ENCODE results near the gene HSPH1.
A peak's percentile ranks its signal among the peaks of the same experiment; 100 is the strongest.
"Not testable (repeated sequence)": the region's sequence is repeated elsewhere in the genome, so short reads cannot be mapped to it uniquely, and the experiment has no call there.

HSPH1 gene

GRCh38 chr13:31122544-31123260 lies 39.0 kb downstream of the HSPH1 start:
- DNase-seq = no peak

DNA sequence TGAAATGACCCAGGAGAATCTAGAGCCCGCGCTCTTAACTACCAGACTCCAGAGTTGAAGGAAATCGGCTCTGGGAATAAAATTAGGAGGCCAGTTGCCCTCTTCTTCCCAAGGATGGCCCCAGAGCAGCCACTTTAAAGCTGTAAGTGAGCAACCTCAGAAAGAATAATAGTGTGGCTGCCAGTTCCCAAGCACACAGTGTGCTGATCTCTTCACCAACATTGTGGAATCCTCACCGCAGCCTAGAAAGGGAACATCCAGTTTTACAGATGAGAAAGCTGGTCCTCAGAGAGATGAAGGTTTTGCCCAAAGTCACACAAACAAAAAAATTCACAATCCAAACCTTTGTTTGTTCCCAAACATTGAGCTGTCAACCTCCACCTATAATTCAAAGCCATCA lies 39.6 kb downstream of the HSPH1 start:
- no peak for DNase-seq

- DNase-seq = no peak
These were observed 40.1 kb downstream of the HSPH1 start for GRCh38 chr13:31121379-31122140.

- no peak for DNase-seq
These were observed 41.6 kb downstream of the HSPH1 start for GRCh38 chr13:31119966-31120700.

DNA sequence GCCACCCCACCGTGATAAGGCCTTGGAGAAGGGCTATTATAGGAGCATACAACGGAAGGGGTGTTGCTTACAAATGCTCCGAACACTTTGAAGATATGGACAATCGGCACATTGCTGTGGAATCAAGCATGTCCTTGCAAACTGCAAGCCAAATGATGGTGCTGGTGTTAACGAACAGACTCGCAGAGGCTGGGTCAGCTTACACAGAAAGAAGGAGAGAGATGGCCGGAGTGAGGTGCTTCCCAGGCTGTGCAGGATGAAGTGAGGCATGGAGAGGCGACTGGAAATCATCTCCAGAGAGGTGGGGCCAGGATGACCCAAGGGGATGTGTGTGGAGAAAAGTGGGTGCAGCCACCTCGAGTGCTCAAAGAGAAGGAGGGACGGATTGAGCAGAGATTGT lies 42.2 kb downstream of the HSPH1 start:
- no peak for DNase-seq

DNA sequence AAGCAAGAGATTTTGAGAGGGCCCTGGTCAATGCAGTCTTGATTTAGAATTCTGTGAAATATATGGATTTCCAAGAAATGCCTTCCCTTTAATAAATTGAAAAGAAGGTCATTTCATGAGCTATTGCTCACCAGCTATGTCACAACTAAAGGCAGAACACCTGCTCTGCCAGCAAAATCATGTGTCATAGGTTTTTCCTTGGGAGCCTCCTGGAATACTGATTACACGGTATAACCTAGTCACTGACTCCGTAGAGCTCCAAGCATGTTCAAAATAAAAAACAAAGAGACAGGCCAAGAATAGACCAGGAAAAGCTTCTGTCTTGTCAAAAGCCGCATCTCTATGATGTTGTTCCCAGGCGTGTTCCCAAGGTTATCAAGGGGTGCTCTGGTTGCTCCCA lies 45.5 kb downstream of the HSPH1 start:
- DNase-seq = no peak

- DNase-seq = no peak
These were observed 46.1 kb downstream of the HSPH1 start for GRCh38 chr13:31115616-31116015.

DNA sequence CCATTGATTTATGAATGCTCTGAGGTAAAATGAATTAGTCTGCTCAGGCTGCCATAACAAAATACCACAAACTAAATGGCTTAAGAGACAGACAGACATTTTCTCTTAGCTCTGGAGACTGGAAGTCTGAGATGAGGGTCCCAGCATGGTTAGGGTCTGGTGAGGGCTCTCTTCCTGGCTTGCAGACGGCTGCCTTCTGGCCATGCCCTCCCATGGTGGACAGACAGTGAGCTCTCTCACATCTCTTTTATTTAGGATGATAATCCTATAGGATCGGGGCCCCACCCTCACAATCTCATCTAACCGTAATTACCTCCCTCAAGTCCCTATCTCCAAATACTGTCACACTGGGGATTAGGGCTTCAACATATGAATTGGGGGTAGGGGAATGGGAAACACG lies 47.1 kb downstream of the HSPH1 start:
- no peak for DNase-seq

DNA sequence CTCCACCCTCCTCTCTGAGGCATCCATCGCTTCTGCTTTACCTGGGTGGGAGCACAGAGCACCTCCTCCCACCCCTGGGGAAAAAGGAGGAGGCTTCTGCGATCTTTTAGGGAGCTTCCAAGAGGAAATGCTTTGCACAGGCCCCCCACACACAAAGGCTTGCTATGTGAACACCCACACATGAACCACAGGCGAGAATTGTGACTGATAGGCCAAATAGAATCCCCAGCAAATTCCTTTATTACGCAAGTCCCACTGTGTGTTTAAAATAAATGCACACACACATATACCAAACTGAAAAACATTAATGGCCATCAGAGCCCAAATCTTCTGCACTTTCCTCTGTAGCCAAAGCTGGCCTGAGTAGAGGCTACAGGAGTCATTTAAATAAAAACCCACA lies 50.6 kb downstream of the HSPH1 start:
- DNase-seq = peak; percentile 7

- DNase-seq = no peak
These were observed 51.1 kb downstream of the HSPH1 start for GRCh38 chr13:31110617-31111016.

- DNase-seq = no peak
These were observed 51.5 kb downstream of the HSPH1 start for GRCh38 chr13:31110169-31110568.

GRCh38 chr13:31107109-31107508 lies 54.6 kb downstream of the HSPH1 start:
- no peak for DNase-seq

- DNase-seq = no peak
These were observed 55.8 kb downstream of the HSPH1 start for GRCh38 chr13:31105856-31106255.

DNA sequence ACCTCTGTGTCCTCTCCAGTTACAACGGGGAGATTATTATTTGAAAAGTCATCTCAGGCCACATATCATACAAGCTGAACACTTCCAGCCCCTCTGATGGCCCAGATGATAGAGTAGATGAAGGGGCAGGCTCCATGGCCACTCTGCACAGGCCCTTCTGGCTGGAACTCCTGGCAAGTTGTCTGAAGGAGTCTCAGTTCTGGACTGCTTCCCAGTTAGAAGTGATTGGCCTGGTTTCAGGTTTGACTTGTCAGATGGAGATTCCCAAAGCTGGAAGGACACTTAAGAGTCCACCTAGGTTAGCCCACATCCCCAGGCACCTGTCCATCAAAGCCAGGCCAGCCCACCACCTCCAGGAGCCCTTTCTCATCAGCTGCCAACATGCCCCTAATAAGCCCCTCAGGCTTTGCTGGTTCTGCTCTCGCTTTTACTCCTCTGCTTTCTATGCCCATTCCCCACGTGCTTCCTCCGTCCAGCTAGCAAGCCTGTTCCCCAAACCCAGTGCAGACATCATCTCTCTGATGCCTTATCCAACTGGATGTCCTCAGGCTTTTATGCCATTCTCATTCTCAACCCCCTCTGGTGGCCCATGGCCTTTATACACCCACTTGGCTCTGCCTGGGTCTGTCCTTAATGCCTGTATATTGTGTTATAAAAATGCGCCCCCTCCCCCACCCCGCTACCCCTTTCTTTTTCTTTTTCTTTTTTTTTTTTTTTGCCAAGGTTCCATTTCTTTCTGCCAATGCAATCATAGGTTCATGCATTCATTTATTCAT lies 56.5 kb downstream of the HSPH1 start:
- DNase-seq = no peak

- no peak for DNase-seq
These were observed 58.8 kb downstream of the HSPH1 start for GRCh38 chr13:31102905-31103304.

DNA sequence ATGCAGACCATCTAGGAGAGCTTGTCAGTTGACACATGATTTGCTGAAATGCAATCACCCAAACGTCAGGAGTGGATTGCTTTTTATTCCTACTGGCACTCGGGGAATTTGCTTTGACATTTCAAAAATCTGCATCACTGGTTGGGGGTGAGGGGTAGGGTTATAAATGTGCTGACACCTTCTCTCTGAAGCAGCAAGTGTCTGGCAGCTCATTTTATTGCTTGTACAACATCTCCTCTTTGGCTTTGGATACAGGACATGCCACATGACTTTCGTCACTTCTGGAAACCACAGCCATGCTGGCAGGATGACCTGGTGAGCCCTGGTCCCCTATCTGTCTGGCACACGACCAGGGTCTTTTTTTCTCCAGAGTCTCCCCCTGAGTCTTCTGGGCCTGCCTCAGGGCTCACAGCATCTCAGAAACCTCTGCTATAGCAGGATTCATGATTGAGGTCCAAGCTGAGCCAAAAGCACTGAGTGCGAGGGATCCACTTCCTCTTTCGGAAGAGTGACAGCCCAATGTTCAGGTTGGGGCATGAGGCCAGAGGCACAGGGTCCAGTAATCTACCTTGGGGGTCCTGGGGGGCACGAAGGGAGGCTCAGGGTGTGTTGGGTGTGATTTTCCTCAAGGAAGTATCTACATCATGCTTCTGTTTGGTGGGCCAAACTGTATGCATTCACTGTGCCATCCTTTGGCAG lies 60.1 kb downstream of the HSPH1 start:
- DNase-seq = peak; percentile 54

DNA sequence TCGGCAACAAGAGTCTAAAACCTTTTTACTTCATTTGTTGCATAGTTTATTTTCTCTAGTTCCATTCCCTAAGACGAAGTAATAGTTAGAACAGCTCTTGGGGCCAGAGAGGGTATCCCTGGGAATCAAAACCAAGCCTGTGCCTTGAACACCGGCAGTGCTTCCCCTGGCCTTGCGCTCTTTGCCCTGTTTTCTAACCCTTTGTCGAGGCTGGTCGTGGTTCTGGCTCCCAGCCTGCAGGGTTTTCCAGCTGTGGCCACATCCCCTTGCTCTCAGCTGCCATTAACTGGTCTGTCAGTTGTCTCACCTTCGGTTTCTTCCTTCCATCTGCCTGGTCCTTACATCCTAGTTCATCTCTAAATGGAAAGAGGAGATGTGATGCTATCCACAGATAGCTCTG lies 61.0 kb downstream of the HSPH1 start:
- no peak for DNase-seq

GRCh38 chr13:31097911-31098434 lies 63.7 kb downstream of the HSPH1 start:
- DNase-seq = not testable (repeated sequence)

- DNase-seq = no peak
These were observed 64.9 kb downstream of the HSPH1 start for GRCh38 chr13:31096654-31097302.

GRCh38 chr13:31094331-31095015 lies 67.2 kb downstream of the HSPH1 start:
- DNase-seq = no peak

Data from EL (cell line).